Uterus (tissue), 2 donors: Measurements from ENCODE around the gene SOWAHA.

ENCODE experiments used
- POLR2A ChIP-seq, 2 donors: fragments of 450-650 bp; IDR thresholded peaks; one replicate each; pipeline ENCODE4 v1.6.1; 2016; ENCODE audit warnings: antibody characterized with exemption in 2 of 2, mild to moderate bottlenecking in 1 of 2, moderate library complexity in 1 of 2
- TF ChIP-seq, protein P1 (sequence below), 4 experiments: fragments of 200-600 bp in 2 of 4; fragments of 450-650 bp in 2 of 4; sonication (generic) in 2 of 4; IDR thresholded peaks; one replicate each; pipeline ENCODE4 v1.5.1; 2016 to 2019; ENCODE audit warnings: antibody characterized with exemption in 4 of 4, mild to moderate bottlenecking in 2 of 4, moderate library complexity in 1 of 4

DNA sequence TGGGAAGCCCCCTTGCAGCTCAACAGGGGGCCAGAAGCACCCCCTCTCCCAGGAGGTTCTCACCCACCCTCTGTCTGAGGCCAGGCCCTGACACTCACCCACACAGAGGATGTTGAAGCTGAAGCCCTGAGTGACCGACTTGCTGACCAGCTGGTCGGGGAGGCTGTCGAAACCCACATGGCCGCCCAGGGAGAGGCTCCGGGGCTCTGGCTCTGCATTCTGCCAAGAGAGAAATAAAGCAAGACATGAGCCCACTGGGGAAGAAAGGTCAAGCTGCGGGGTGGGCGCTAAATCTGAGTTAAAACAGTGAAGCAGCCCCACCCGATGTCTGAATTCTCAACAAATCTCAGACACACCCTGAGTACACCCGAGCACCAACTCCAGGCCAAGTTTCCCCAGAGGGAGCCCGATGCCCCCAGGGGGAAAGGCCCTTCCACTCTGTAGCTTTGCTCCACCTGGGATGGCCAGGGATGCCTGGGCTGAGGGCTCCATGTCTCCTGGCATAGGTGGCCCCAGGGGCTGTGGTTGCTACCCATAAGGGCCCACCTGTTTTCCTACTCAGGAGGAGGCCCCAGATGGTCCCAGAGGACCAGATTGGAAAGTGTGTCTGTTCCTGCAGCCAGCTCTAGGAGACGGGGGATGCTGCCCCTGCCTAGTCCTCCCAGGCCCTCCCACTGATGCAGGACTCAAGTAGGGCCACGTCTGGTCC is 47.6 kb upstream of the SOWAHA start:
- TF ChIP-seq, protein P1, sequence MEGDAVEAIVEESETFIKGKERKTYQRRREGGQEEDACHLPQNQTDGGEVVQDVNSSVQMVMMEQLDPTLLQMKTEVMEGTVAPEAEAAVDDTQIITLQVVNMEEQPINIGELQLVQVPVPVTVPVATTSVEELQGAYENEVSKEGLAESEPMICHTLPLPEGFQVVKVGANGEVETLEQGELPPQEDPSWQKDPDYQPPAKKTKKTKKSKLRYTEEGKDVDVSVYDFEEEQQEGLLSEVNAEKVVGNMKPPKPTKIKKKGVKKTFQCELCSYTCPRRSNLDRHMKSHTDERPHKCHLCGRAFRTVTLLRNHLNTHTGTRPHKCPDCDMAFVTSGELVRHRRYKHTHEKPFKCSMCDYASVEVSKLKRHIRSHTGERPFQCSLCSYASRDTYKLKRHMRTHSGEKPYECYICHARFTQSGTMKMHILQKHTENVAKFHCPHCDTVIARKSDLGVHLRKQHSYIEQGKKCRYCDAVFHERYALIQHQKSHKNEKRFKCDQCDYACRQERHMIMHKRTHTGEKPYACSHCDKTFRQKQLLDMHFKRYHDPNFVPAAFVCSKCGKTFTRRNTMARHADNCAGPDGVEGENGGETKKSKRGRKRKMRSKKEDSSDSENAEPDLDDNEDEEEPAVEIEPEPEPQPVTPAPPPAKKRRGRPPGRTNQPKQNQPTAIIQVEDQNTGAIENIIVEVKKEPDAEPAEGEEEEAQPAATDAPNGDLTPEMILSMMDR (IDR thresholded peaks at IDR 0.05) = no peak
- TF ChIP-seq POLR2A (IDR thresholded peaks at IDR 0.05) = no peak
